ENCODE measurements around the gene WNT4. TPM values are rescaled to one million over a fixed set of nuclear protein-coding genes. Genes with fewer than 3 reads are reported as not detected.

The WNT4 gene
- total RNA-seq, 6 donors from 2014 or later: 1.0 to 3.2 (median 2.0) TPM

DNA sequence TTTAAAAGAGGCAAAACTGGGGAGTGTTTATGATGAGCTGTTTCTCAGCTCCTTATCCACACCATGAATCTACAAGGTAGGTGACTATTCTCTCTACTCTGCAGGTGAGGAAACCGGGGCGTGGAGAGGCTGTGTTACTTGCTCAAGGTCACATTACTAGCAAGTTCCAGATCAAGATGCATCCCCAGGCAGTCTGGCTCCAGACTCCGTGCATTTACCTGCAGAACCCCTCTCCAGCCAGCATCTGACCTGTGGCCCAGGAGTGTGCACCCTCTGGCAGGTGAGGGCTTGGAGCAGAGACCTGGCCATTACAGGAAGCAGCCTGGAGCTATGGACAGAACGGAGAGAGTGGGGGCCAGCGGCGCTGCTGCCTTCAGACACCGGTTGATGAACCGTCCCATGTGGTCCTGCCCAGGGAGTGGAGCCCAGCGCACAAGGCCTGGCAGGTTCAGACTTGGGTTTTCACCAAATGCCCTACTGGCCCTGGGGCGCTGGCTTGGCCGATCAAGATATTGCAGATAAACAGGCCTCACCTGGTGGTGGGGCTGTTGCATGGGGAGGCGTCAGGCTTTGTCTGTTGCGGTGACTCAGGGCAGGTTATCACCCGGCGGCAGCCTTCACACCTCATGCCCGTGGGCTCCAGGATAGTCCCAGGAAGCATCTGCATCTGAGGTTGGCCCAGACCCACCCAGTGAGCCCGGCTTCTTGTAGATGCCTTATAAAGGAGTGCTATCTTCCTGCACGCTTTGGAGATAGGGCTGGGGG lies 29.2 kb upstream of the WNT4 start:
- TF ChIP-seq CTCF (IDR thresholded peaks at IDR 0.05) (no peak), EP300 (IDR thresholded peaks at IDR 0.05) (no peak), POLR2AphosphoS5 (IDR thresholded peaks at IDR 0.05) (no peak), POLR2A (IDR thresholded peaks at IDR 0.05) (no peak)
- DNase-seq (no peak), ATAC-seq (ENCODE audit: low FRiP score in 2 of 2) (no peak)
- Histone ChIP-seq H3K36me3 (no peaks in the 10 kb centered on the region), H3K4me1 (no peaks in the 10 kb centered on the region), H3K4me3 (no peak overlapping the region), H3K9me3 (no peaks in the 10 kb centered on the region), H3K27me3 (no peaks in the 10 kb centered on the region), H3K27ac (no peak overlapping the region)
- WGBS, 2 donors: 87 to 90% methylated on average over 11 to 18 of the region's 18 CpGs

DNA sequence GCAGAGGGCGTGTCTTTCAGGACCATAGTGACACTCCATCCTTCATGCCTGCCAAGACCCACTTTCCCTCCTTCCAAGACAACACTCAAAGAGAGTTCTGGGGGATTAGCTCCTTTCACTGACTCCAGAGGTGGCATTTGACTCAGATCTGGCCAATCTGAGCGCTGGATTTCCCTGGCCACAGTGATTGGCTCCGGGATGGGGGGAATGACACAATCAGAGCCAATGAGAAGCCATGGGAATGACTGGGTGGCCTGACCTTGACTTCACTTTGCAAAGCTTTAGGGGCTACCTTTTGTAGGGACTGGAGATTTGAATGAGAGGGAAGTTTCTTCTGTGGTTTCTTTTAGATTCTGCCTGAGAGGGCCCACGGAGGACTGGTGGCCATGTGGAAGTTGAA lies 26.9 kb upstream of the WNT4 start:
- Histone ChIP-seq H3K27ac (no peak overlapping the region), H3K36me3 (no peaks in the 10 kb centered on the region), H3K4me3 (no peak overlapping the region), H3K4me1 (no peaks in the 10 kb centered on the region), H3K9me3 (no peaks in the 10 kb centered on the region), H3K27me3 (no peaks in the 10 kb centered on the region)
- 83 to 88% methylated on average over 4 of the region's 4 CpGs for WGBS, 2 donors
- no peak for TF ChIP-seq EP300 (IDR thresholded peaks at IDR 0.05)
- no peak for TF ChIP-seq CTCF (IDR thresholded peaks at IDR 0.05)
- no peak for TF ChIP-seq POLR2A (IDR thresholded peaks at IDR 0.05)
- no peak for TF ChIP-seq POLR2AphosphoS5 (IDR thresholded peaks at IDR 0.05)
- DNase-seq (no peak), ATAC-seq (ENCODE audit: low FRiP score in 2 of 2) (no peak)

DNA sequence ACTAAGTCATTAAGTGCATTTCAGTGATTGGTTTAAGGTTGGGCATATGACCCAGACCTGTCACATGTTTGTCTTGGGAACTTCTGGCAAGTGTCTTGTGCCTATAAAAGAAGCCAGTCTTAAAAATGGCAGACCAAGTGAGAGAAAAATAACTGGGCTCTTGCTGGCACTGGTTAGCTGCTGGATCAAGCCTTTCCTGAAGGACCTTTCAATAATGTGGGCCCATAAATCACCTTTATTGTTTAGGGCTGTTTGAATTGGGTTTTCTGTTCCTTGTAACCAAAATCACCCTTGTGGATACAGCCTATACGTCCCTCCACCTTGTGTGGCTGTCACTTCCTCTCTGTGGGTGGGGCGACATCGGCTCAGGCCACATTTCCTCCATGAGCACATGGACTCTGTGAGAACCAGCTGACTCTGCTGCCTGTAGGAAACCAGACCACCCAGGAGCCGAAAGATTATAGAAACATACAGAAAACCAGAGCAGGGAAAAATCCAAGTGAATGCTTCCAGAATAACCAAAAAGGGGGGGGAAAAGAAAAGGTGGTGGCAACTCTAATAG lies 25.6 kb upstream of the WNT4 start:
- 29 to 34% methylated on average over 4 of the region's 4 CpGs for WGBS, 2 donors

DNA sequence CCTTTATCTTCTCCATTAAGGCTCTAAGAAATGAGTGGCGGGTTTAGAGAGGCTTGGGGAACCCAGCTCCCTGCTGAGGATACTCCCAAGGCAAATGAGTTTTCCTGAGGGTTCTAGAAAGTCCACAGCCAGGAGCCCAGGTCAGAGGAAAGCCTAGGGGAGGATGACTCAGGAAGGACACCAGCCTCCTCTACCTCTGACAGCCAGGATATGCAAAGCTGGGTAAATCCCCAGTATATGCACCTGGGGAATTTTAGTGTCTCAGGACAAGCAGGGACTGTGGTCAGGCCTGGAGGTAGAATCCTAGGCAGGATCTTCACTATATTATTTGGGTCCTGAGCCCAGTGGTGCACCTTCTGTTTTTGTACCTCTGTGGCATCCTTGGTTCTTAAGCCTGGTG lies 23.5 kb upstream of the WNT4 start:
- ATAC-seq (ENCODE audit: low FRiP score in 2 of 2): no peak
- Histone ChIP-seq H3K36me3 (no peaks in the 10 kb centered on the region), H3K27ac (no peak overlapping the region), H3K27me3 (no peaks in the 10 kb centered on the region), H3K9me3 (no peaks in the 10 kb centered on the region), H3K4me3 (no peak overlapping the region), H3K4me1 (no peaks in the 10 kb centered on the region)
- no peak for DNase-seq
- TF ChIP-seq EP300 (IDR thresholded peaks at IDR 0.05): no peak
- TF ChIP-seq POLR2A (IDR thresholded peaks at IDR 0.05): no peak
- no peak for TF ChIP-seq CTCF (IDR thresholded peaks at IDR 0.05)
- TF ChIP-seq POLR2AphosphoS5 (IDR thresholded peaks at IDR 0.05): no peak
- 93 to 95% methylated on average over 1 of the region's 1 CpG for WGBS, 2 donors

More for the DNA sequence above, 25.6 kb upstream of the WNT4 start:
- H3K4me3 ChIP-seq: no peak overlapping the region
- TF ChIP-seq POLR2AphosphoS5 (IDR thresholded peaks at IDR 0.05) (no peak), CTCF (IDR thresholded peaks at IDR 0.05) (no peak), EP300 (IDR thresholded peaks at IDR 0.05) (no peak), POLR2A (IDR thresholded peaks at IDR 0.05) (no peak)
- no peaks in the 10 kb centered on the region for H3K9me3 ChIP-seq
- no peaks in the 10 kb centered on the region for H3K36me3 ChIP-seq
- H3K27ac ChIP-seq: no peak overlapping the region
- ATAC-seq (ENCODE audit: low FRiP score in 2 of 2) (no peak), DNase-seq (no peak)
- H3K27me3 ChIP-seq: no peaks in the 10 kb centered on the region
- H3K4me1 ChIP-seq: no peaks in the 10 kb centered on the region

Data from upper lobe of left lung (tissue), 6 donors.